Osteoblast (primary cell): ENCODE measurements around the gene BCAR3. TPM values are rescaled to one million over a fixed set of nuclear protein-coding genes. Genes with fewer than 3 reads are reported as not detected.

ENCODE experiments used
- DNase-seq: peaks from one replicate; pipeline ENCODE4 v3.0.0; 2011; ENCODE audit warnings: low spot score, mixed read lengths; ENCODE audit not compliant: insufficient read length; ENCODE audit errors: missing footprints
- H2AFZ ChIP-seq: 2 replicates; pipeline ENCODE4 v1.6.0; 2011; ENCODE audit warnings: mild to moderate bottlenecking, low read length
- H3K27ac ChIP-seq: 2 replicates; pipeline ENCODE4 v1.5.1; 2011; ENCODE audit warnings: mild to moderate bottlenecking, low read depth, low read length, moderate library complexity
- H3K27me3 ChIP-seq: 2 replicates; pipeline ENCODE4 v1.6.0; 2012; ENCODE audit warnings: mild to moderate bottlenecking, control low read depth, inconsistent platforms, low read length, moderate library complexity; ENCODE audit not compliant: insufficient read depth
- H3K36me3 ChIP-seq: 2 replicates; pipeline ENCODE4 v1.5.1; 2011; ENCODE audit warnings: mild to moderate bottlenecking, low read length, control low read depth, moderate library complexity; ENCODE audit not compliant: insufficient read depth
- H3K4me1 ChIP-seq: 2 replicates; pipeline ENCODE4 v1.5.1; 2011; ENCODE audit warnings: mild to moderate bottlenecking, low read length, control low read depth, moderate library complexity; ENCODE audit not compliant: insufficient read depth
- H3K4me2 ChIP-seq: 2 replicates; pipeline ENCODE4 v1.6.0; 2011; ENCODE audit warnings: mild to moderate bottlenecking, low read length; ENCODE audit not compliant: insufficient read depth
- H3K4me3 ChIP-seq: fragments of 200-600 bp; sonication (generic); 3 replicates; pipeline ENCODE4 v1.5.1; 2012; ENCODE audit warnings: mild to moderate bottlenecking, low read length, inconsistent platforms; ENCODE audit not compliant: insufficient read depth
- H3K79me2 ChIP-seq: 2 replicates; pipeline ENCODE4 v1.6.0; 2012; ENCODE audit warnings: mild to moderate bottlenecking, low read length, control low read depth, inconsistent platforms; ENCODE audit not compliant: insufficient read depth
- H3K9me3 ChIP-seq: 2 replicates; pipeline ENCODE4 v1.5.1; 2011; ENCODE audit warnings: low read depth, low read length, control low read depth
- H4K20me1 ChIP-seq: 2 replicates; pipeline ENCODE4 v1.6.0; 2012; ENCODE audit warnings: mild to moderate bottlenecking, low read length, control low read depth; ENCODE audit not compliant: insufficient read depth
- CTCF ChIP-seq: IDR thresholded peaks from 2 replicates; pipeline ENCODE4 v1.5.1; 2011; ENCODE audit warnings: mild to moderate bottlenecking, low read depth, low read length, moderate library complexity; ENCODE audit errors: extremely low read depth
- total RNA-seq: library from RNA; depleted of rRNA; stranded (reverse); fragments of >200 nt; gene quantifications from 2 replicates; pipeline ENCODE4 v1.2.3, GENCODE V29; 2012

Gene BCAR3
- total RNA-seq, 1 donor: 34.0 TPM

GRCh38 chr1:93578911-93579825 lies 102.5 kb downstream of the BCAR3 start:
- H4K20me1 ChIP-seq: peaks cover 20% of the 10 kb centered on the region
- no peak overlapping the region for H3K4me2 ChIP-seq
- peak overlapping the region; percentile 63 for H3K27ac ChIP-seq
- peaks cover 82% of the 10 kb centered on the region for H3K36me3 ChIP-seq
- H3K4me3 ChIP-seq: no peak overlapping the region
- H2AFZ ChIP-seq: no peak overlapping the region
- peaks cover 18% of the 10 kb centered on the region for H3K4me1 ChIP-seq
- no peak for TF ChIP-seq CTCF
- H3K27me3 ChIP-seq: no peaks in the 10 kb centered on the region
- DNase-seq: no peak
- H3K79me2 ChIP-seq: peaks cover 54% of the 10 kb centered on the region
- H3K9me3 ChIP-seq: no peaks in the 10 kb centered on the region

- H3K4me3 ChIP-seq: no peak overlapping the region
- peaks cover 14% of the 10 kb centered on the region for H4K20me1 ChIP-seq
- H3K4me1 ChIP-seq: peaks cover 13% of the 10 kb centered on the region
- peaks cover 51% of the 10 kb centered on the region for H3K79me2 ChIP-seq
- H3K27ac ChIP-seq: no peak overlapping the region
- H3K27me3 ChIP-seq: no peaks in the 10 kb centered on the region
- TF ChIP-seq CTCF: no peak
- no peak for DNase-seq
- no peaks in the 10 kb centered on the region for H3K9me3 ChIP-seq
- H3K4me2 ChIP-seq: no peak overlapping the region
- no peak overlapping the region for H2AFZ ChIP-seq
- H3K36me3 ChIP-seq: peaks cover 79% of the 10 kb centered on the region
Observed at GRCh38 chr1:93578433-93578830, 103.2 kb downstream of the BCAR3 start.

- H3K27me3 ChIP-seq: no peaks in the 10 kb centered on the region
- H4K20me1 ChIP-seq: peaks cover 14% of the 10 kb centered on the region
- peaks cover 13% of the 10 kb centered on the region for H3K4me1 ChIP-seq
- peaks cover 49% of the 10 kb centered on the region for H3K79me2 ChIP-seq
- H3K36me3 ChIP-seq: peaks cover 74% of the 10 kb centered on the region
- no peak overlapping the region for H3K27ac ChIP-seq
- H3K9me3 ChIP-seq: no peaks in the 10 kb centered on the region
- TF ChIP-seq CTCF: no peak
- no peak overlapping the region for H3K4me3 ChIP-seq
- no peak for DNase-seq
- H2AFZ ChIP-seq: no peak overlapping the region
- H3K4me2 ChIP-seq: no peak overlapping the region
Observed at GRCh38 chr1:93577536-93578432, 103.9 kb downstream of the BCAR3 start.
